ENCODE results near the gene TSPAN11.
"Not testable (repeated sequence)": the region's sequence is repeated elsewhere in the genome, so short reads cannot be mapped to it uniquely, and the experiment has no call there.

Gene TSPAN11

DNA sequence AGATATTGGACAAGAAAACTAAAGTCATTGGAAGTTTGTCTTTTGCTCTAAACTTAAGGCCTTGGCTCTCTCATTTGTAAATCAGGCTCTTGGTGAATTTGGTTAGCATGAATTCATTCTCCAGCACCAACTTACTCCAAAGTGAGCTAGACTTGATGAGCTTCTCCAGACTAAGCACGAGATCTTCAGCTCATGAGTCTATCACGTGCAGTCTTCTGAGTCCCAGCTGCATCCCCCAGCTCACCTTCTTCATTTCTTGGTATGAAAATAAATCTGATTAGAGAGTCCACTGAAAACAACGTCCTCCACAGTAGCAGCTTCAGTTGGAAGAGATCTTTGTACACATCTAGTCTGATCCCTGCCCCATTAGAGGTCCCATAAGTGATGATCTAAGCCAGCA is 94.6 kb downstream of the TSPAN11 start:
- DNase-seq, result no peak

- DNase-seq, result no peak
Observed at GRCh38 chr12:31021809-31022494, 95.4 kb downstream of the TSPAN11 start.

GRCh38 chr12:31023271-31023724 is 96.8 kb downstream of the TSPAN11 start:
- no peak for DNase-seq

- no peak for DNase-seq
Observed at GRCh38 chr12:31026202-31026601, 99.7 kb downstream of the TSPAN11 start.

- not testable (repeated sequence) for DNase-seq
Observed at GRCh38 chr12:31027006-31027405, 100.5 kb downstream of the TSPAN11 start.

GRCh38 chr12:31029468-31029867 is 102.9 kb downstream of the TSPAN11 start:
- no peak for DNase-seq

DNA sequence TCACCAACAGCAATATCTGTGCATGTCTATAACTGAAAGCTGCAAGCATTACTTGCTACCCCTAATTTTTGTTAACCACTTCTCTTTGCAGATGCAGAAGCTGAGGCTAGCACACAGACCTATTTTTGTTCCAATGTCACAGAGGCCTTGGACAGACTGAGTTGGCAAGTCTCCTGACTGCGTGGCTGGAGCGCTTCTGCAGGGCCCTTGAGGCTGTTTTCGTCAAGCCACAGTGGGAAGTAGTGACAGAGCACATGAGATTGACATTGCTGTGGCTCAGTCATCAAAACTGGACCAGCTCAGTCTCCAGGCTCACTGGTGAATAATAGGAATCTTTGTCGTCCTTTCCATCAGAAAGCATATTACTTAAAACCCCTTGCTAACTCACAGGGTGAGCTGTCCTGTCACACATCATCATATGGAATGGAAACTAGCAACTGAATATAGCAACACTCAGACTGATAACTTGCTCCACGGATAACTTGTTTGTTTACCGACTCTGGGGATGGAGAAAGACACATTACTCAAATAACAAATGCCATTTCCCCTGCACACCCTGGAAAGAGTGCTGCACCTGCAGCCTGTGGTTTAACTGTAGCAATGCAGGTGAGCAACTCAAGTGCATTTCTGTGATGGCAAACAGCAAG is 103.5 kb downstream of the TSPAN11 start:
- DNase-seq, result peak; percentile 24

GRCh38 chr12:31031951-31032335 is 105.4 kb downstream of the TSPAN11 start:
- no peak for DNase-seq

- DNase-seq, result no peak
Observed at GRCh38 chr12:31033146-31033545, 106.6 kb downstream of the TSPAN11 start.

GRCh38 chr12:31033681-31034080 is 107.1 kb downstream of the TSPAN11 start:
- DNase-seq, result no peak

DNA sequence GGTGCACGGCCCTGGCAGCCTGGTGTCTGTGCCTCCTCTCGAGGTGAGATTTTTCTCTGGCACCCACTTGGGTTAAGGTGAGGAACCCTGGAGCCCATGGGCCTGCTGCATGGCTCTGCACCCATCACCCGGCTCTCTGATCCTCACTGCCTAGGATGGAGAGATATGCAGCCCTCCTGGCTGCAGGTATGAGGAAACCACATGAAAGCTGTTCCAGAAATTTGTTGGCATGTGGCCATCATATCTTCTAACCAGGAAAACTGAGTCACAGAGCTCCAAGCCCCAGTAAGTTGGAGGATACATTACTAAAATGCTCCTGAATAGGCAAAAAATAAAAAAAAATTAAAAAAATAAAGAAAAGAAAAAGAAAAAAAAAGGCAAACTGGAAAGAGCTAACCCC is 107.8 kb downstream of the TSPAN11 start:
- no peak for DNase-seq

- DNase-seq, result no peak
Observed at GRCh38 chr12:31035226-31035625, 108.7 kb downstream of the TSPAN11 start.

DNA sequence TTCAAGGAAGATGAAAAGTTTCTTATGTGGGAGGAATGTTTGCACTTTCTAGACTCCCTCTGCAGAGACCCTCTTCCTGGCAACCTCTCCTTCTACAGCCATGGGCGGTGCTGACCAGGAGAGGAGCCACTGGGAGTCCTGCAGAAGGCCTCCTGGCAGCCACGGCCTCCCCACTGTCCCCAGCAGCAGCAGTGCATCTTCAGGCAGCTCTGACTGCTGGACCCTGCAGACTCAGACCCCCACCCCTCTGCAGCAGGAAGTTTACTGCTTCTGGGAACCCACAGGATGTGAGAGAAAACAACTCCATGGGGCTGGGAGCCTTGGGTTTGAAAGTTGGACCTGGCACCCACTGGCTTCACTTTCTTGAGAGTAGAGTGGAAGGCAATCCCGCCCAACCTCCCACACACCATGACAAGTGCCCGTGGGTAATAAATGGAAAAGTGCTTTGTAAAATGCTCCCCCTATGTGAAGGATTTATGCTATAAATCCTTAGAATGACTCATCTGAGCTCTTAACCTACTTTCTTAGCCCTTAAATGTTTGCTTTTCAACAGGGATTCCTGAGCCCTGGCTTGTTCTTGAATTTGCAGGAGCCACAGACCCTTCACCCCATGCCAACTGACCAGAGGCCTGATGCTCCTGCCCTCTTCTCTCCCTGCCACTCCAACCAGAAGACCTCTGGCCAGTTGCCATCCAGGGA is 109.6 kb downstream of the TSPAN11 start:
- no peak for DNase-seq

DNA sequence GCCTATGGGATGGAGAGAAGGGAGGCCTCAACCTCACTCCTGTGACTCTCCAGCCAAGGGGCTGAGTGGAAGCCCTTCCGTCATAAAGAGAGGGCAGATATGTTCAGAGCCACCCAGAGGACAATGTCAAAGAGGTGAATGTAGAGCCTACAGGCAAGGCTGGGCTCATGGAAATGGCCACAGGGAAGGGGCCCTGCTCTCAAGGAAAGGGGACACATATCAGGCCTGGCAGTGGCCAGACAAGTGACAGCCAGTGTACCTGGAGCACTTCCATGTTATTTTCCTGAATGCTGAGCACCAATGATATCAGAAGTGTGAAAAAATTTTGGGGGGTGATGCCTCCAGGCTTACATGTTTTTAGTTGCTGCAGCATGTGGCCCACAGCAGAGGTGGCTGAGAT is 110.5 kb downstream of the TSPAN11 start:
- no peak for DNase-seq

DNA sequence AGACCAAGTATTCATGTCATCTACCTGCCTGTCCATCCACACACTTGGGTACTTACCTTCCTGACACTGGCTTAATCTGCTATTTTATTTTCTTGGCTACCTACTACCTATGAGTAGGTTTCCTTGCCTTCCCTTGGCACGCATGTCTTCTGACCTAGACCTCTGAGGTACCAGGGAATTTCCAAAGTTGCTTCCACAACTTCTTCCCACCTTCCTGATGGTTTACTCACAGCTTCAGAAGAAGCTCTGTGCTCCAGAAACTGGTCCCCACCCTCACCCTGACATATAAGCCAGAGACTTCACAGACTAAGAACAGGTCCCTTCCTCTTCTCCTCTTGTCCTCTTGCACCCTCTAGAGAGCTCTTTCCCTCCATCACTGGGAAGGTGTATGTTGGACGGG is 111.4 kb downstream of the TSPAN11 start:
- no peak for DNase-seq

DNA sequence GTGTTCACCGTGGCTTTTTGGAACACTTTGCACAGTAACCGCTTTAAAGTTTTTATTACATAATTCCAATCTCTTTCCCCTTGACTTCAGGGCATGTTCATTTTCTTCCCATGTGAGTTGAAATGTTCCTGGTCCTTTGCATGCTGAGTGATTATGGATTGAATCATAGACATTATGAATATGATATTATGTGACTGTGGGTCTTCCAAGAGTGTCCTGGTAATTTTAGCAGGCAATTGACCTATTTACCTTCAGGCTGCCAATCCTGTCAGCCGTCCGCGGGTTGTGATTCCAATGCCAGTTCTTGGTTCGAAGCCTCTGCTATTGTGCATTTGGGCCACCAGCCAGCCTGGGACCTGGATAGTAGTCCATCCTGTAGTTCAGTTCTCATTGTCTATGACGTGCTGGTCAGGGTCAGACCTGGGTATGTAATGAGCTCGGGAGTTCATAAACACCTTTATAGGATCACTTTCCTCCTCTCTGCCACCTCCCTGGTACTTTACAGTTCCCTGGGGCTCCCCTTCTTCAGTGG is 114.6 kb downstream of the TSPAN11 start:
- no peak for DNase-seq
